Measurements from ENCODE around the gene OXTR.

Gene OXTR

GRCh38 chr3:8709801-8710507 lies 59.5 kb downstream of the OXTR start:
- DNase-seq (ENCODE audit: low spot score), result no peak

- no peak for DNase-seq (ENCODE audit: low spot score)
These were observed 60.1 kb downstream of the OXTR start for GRCh38 chr3:8709287-8709686.

- DNase-seq (ENCODE audit: low spot score), result no peak
These were observed 63.8 kb downstream of the OXTR start for GRCh38 chr3:8705575-8705974.

- DNase-seq (ENCODE audit: low spot score), result no peak
These were observed 66.9 kb downstream of the OXTR start for GRCh38 chr3:8702560-8702959.

Data from kidney tubule cell (primary cell).